IMR-90 (cell line): Measurements from ENCODE around the gene ELOB. TPM values are rescaled to one million over a fixed set of nuclear protein-coding genes. Genes with fewer than 3 reads are reported as not detected.

Experiments
- ATAC-seq: fragments of 200-7000 bp; cut with Tn5 transposase; 2 replicates; pipeline ENCODE4 v1.9.1; 2020; ENCODE audit warnings: low read depth, mild to moderate bottlenecking, moderate library complexity
- BruUV-seq: library from RNA; stranded (reverse); fragments of 400-500 nt; replicated peaks from 2 replicates; lab custom pipeline; 2021; lab: Mats Ljungman, UMichigan
- CTCF ChIA-PET: fragments of 300-600 bp; formaldehyde crosslinking; extraction: SDS; loops from one replicate; lab custom pipeline; 2021; ENCODE audit warnings: antibody characterized with exemption; lab: Yijun Ruan, JAX
- POLR2A ChIA-PET: fragments of 300-600 bp; sonication (Branson Sonifier 250); formaldehyde crosslinking; loops from one replicate; lab custom pipeline; 2022; ENCODE audit warnings: antibody characterized with exemption; ENCODE audit not compliant: unreplicated experiment; lab: Charles Lee
- DNase-seq: peaks from one replicate; pipeline ENCODE4 v3.0.0; 2013
- H2AFZ ChIP-seq: replicated peaks from 2 replicates; pipeline ENCODE3; 2013; ENCODE audit warnings: low read length, mild to moderate bottlenecking; ENCODE audit not compliant: poor library complexity
- H2AK5ac ChIP-seq: 2 replicates; pipeline ENCODE4 v1.6.1; 2013; ENCODE audit warnings: low read depth, low read length, inconsistent platforms
- H2AK9ac ChIP-seq: replicated peaks from 2 replicates; pipeline ENCODE3; 2013; ENCODE audit warnings: mild to moderate bottlenecking, low read depth, low read length, moderate library complexity; ENCODE audit not compliant: poor library complexity
- H2BK120ac ChIP-seq: 2 replicates; pipeline ENCODE4 v1.6.1; 2013; ENCODE audit warnings: low read depth, low read length, inconsistent platforms
- H2BK15ac ChIP-seq: 3 replicates; pipeline ENCODE4 v1.6.1; 2013; ENCODE audit warnings: low read depth, low read length, inconsistent platforms
- H2BK20ac ChIP-seq: 2 replicates; pipeline ENCODE4 v1.6.1; 2013; ENCODE audit warnings: low read depth, mild to moderate bottlenecking, inconsistent platforms, low read length, moderate library complexity
- H2BK5ac ChIP-seq: 2 replicates; pipeline ENCODE4 v1.6.1; 2013; ENCODE audit warnings: mild to moderate bottlenecking, low read depth, low read length, inconsistent platforms; ENCODE audit not compliant: poor library complexity, severe bottlenecking
- H3K14ac ChIP-seq: replicated peaks from 2 replicates; pipeline ENCODE4 v1.6.1; 2013; ENCODE audit warnings: low read depth, low read length, inconsistent platforms
- H3K18ac ChIP-seq: 2 replicates; pipeline ENCODE4 v1.6.1; 2013; ENCODE audit warnings: low read depth, low read length, control low read depth
- H3K23ac ChIP-seq: 2 replicates; pipeline ENCODE4 v1.6.1; 2013; ENCODE audit warnings: low read depth, low read length, inconsistent platforms
- H3K27ac ChIP-seq: 2 replicates; pipeline ENCODE4 v1.5.1; 2013; ENCODE audit warnings: mild to moderate bottlenecking, control low read depth, low read length; ENCODE audit not compliant: insufficient read depth
- H3K27me3 ChIP-seq: 2 replicates; pipeline ENCODE4 v1.6.1; 2013; ENCODE audit warnings: low read length; ENCODE audit not compliant: control insufficient read depth, insufficient read depth
- H3K36me3 ChIP-seq: 2 replicates; pipeline ENCODE4 v1.6.1; 2013; ENCODE audit warnings: low read length, mixed read lengths; ENCODE audit not compliant: control insufficient read depth, insufficient read depth
- H3K4ac ChIP-seq: 2 replicates; pipeline ENCODE4 v1.6.1; 2013; ENCODE audit warnings: low read depth, low read length, inconsistent platforms
- H3K4me1 ChIP-seq: 2 replicates; pipeline ENCODE4 v1.6.1; 2013; ENCODE audit warnings: low read length, mixed read lengths; ENCODE audit not compliant: control insufficient read depth, insufficient read depth
- H3K4me2 ChIP-seq: 2 replicates; pipeline ENCODE4 v1.6.1; 2013; ENCODE audit warnings: low read depth, mild to moderate bottlenecking, control low read depth, low read length, moderate library complexity
- H3K4me3 ChIP-seq: 2 replicates; pipeline ENCODE4 v1.5.1; 2013; ENCODE audit warnings: low read depth, mild to moderate bottlenecking, control low read depth, low read length, moderate library complexity; ENCODE audit not compliant: insufficient read depth
- H3K56ac ChIP-seq: 2 replicates; pipeline ENCODE4 v1.6.1; 2013; ENCODE audit warnings: low read length, inconsistent platforms; ENCODE audit not compliant: insufficient read depth; ENCODE audit errors: extremely low read depth
- H3K79me1 ChIP-seq, 2 experiments: 2 replicates each; pipeline ENCODE4 v1.6.1; 2013; ENCODE audit warnings: low read length in 2 of 2, inconsistent platforms in 1 of 2, low read depth in 1 of 2
- H3K9ac ChIP-seq: 2 replicates; pipeline ENCODE4 v1.6.1; 2013; ENCODE audit warnings: low read depth, low read length, control low read depth
- H3K9me1 ChIP-seq: 2 replicates; pipeline ENCODE4 v1.6.1; 2013; ENCODE audit warnings: low read length, inconsistent platforms; ENCODE audit not compliant: insufficient read depth
- H3K9me3 ChIP-seq: 2 replicates; pipeline ENCODE4 v1.6.1; 2013; ENCODE audit warnings: low read length; ENCODE audit not compliant: control insufficient read depth, insufficient read depth
- H4K20me1 ChIP-seq: 2 replicates; pipeline ENCODE4 v1.6.1; 2013; ENCODE audit warnings: low read length, inconsistent platforms; ENCODE audit not compliant: insufficient read depth
- H4K5ac ChIP-seq: 2 replicates; pipeline ENCODE4 v1.6.1; 2013; ENCODE audit warnings: mild to moderate bottlenecking, low read depth, low read length, control low read depth
- H4K8ac ChIP-seq, 2 experiments: 2 replicates each; pipeline ENCODE4 v1.6.1; 2013; ENCODE audit warnings: low read depth in 2 of 2, low read length in 2 of 2, control low read depth in 1 of 2, inconsistent platforms in 1 of 2
- H4K91ac ChIP-seq: 2 replicates; pipeline ENCODE4 v1.6.1; 2013; ENCODE audit warnings: low read depth, low read length, inconsistent platforms; ENCODE audit not compliant: insufficient read depth
- BHLHE40 ChIP-seq: fragments of 150-350 bp; IDR thresholded peaks from 2 replicates; pipeline ENCODE4 v1.6.1; 2016; ENCODE audit warnings: mild to moderate bottlenecking, low read depth, low read length
- CEBPB ChIP-seq: IDR thresholded peaks from 2 replicates; pipeline ENCODE4 v1.6.1; 2012; ENCODE audit warnings: low read depth, low read length, improper control_type of control experiment
- CTCF ChIP-seq: conservative IDR thresholded peaks from 2 replicates; pipeline ENCODE4 v1.5.1; 2012; ENCODE audit warnings: mild to moderate bottlenecking, low read depth, low read length, improper control_type of control experiment
- FOS ChIP-seq: fragments of 150-350 bp; IDR thresholded peaks from 2 replicates; pipeline ENCODE4 v1.6.1; 2016; ENCODE audit warnings: low read depth, low read length
- MAFK ChIP-seq: IDR thresholded peaks from 2 replicates; pipeline ENCODE4 v1.6.1; 2012; ENCODE audit warnings: low read depth, low read length, improper control_type of control experiment
- MXI1 ChIP-seq: IDR thresholded peaks from 2 replicates; pipeline ENCODE4 v1.6.1; 2012; ENCODE audit warnings: low read depth, mild to moderate bottlenecking, low read length, moderate library complexity, borderline replicate concordance
- RFX5 ChIP-seq: IDR thresholded peaks from 2 replicates; pipeline ENCODE4 v1.8.0; 2012; ENCODE audit warnings: low read depth, mild to moderate bottlenecking, low read length, moderate library complexity
- SMC3 ChIP-seq: fragments of 150-350 bp; IDR thresholded peaks from 2 replicates; pipeline ENCODE4 v1.6.1; 2016; ENCODE audit warnings: low read depth, mild to moderate bottlenecking, antibody characterized with exemption, low read length, moderate library complexity
- USF2 ChIP-seq: fragments of 150-350 bp; IDR thresholded peaks from 2 replicates; pipeline ENCODE4 v1.6.1; 2017; ENCODE audit warnings: mild to moderate bottlenecking, antibody characterized with exemption, low read length, low read depth
- WGBS, 2 experiments: methylation state at CpG; one replicate each; pipeline versions ENCODE4 v1.1.5 to v1.1.7; 2013; ENCODE audit warnings: missing lambda C conversion rate in 2 of 2; ENCODE audit not compliant: insufficient read length in 1 of 2; ENCODE audit errors: extremely low coverage in 2 of 2; 5-methylcytosine and 5-hydroxymethylcytosine counted together
- dilution Hi-C: fragments of 300-500 bp; cut with HindIII; formaldehyde crosslinking; loops from one replicate; pipeline ENCODE4 v1.14.3; 2018; ENCODE audit warnings: low sequenced_read_pairs; ENCODE audit not compliant: unreplicated experiment
- in situ Hi-C: fragments of 300-500 bp; cut with MboI; formaldehyde crosslinking; loops from 3 replicates; pipeline ENCODE4 v1.14.3; 2019; ENCODE audit warnings: low sequenced_read_pairs, inconsistent platforms, mixed read lengths
- intact Hi-C: fragments of 100-400 bp; cut with micrococcal nuclease; formaldehyde crosslinking; loops from 2 replicates; pipeline ENCODE4 v1.10.0; 2022
- polyA plus RNA-seq, 3 experiments: library from polyadenylated mRNA; depleted of rRNA; stranded (reverse); fragments of >200 nt; gene quantifications; 2 replicates each; pipeline ENCODE4 v1.2.3, GENCODE V29; 2012; ENCODE audit warnings: low replicate concordance in 1 of 3
- total RNA-seq: library from RNA; depleted of rRNA; stranded (reverse); fragments of >200 nt; gene quantifications from 2 replicates; pipeline ENCODE4 v1.2.3, GENCODE V29; 2012

ELOB gene
- total and polyA plus RNA-seq, 2 of the 4 experiments (the other 2 are of a cell fraction), result 442 to 5,859 TPM

DNA sequence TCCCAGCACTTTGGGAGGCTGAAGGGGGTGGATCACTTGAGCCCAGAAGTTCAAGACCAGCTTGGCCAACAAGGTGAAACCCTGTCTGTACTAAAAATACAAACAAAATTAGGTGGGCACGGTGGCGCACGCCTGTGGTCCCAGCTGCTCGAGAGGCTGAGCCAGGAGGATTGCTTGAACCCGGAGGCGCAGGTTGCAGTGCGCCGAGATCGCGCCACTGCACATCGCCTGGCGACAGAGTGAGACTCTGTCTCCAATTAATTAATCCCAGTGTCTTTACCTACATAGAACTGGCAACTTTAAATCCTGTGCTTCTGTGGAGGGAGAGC, 1.5 kb upstream of the ELOB start:
- peak overlapping the region; percentile 99; the same call in 1 of the 2 replicates for H3K23ac ChIP-seq
- peaks cover 16% of the 10 kb centered on the region for H3K36me3 ChIP-seq
- no peak for DNase-seq
- H2BK120ac ChIP-seq, result no peak overlapping the region
- H2AFZ ChIP-seq, result no peak overlapping the region
- H3K56ac ChIP-seq, result no peak overlapping the region
- no peak overlapping the region for H4K91ac ChIP-seq
- ChIA-PET POLR2A (no interaction called here), CTCF (no interaction called here)
- H4K8ac ChIP-seq, result peak overlapping the region in 1 of 2 experiments; percentile 99; a peak in 2 of 4 replicates
- peak overlapping the region; percentile 99; the same call in 1 of the 2 replicates for H3K4ac ChIP-seq
- H3K79me1 ChIP-seq, result peaks cover 16 to 56% of the 10 kb centered on the region in 2 experiments
- peak overlapping the region; percentile 68 for H2AK9ac ChIP-seq
- H2BK20ac ChIP-seq, result no peak overlapping the region
- H2BK15ac ChIP-seq, result no peak overlapping the region
- intact Hi-C loops (no loop called here), dilution Hi-C loops (no loop called here), in situ Hi-C loops (no loop called here)
- no peak for ATAC-seq
- no peak overlapping the region for H3K4me3 ChIP-seq
- H3K27ac ChIP-seq, result no peak overlapping the region
- no peak overlapping the region for H3K18ac ChIP-seq
- H2BK5ac ChIP-seq, result no peak overlapping the region
- peaks cover 4% of the 10 kb centered on the region for H3K4me1 ChIP-seq
- peaks cover 25% of the 10 kb centered on the region for H4K20me1 ChIP-seq
- H3K9ac ChIP-seq, result no peak overlapping the region
- peak overlapping the region; percentile 98; the same call in 1 of the 2 replicates for H2AK5ac ChIP-seq
- H3K9me3 ChIP-seq, result no peaks in the 10 kb centered on the region
- 100% methylated on average over 1 of the region's 12 CpGs; no CpG with 5 or more reads in 1 of the 2 experiments for WGBS, 2 experiments
- H3K27me3 ChIP-seq, result peaks cover 6% of the 10 kb centered on the region; the same call in 1 of the 2 replicates
- TF ChIP-seq CTCF, result no peak
- TF ChIP-seq BHLHE40, result no peak
- TF ChIP-seq CEBPB, result no peak
- no peak for TF ChIP-seq MXI1
- no peak for TF ChIP-seq FOS
- TF ChIP-seq RFX5, result no peak
- no peak for TF ChIP-seq MAFK
- no peak for TF ChIP-seq USF2
- no peak for TF ChIP-seq SMC3
- H4K5ac ChIP-seq, result no peak overlapping the region; the same call in 1 of the 2 replicates
- BruUV-seq, result no TSS peak
- H3K4me2 ChIP-seq, result no peak overlapping the region; the same call in 1 of the 2 replicates
- H3K9me1 ChIP-seq, result peaks cover 10% of the 10 kb centered on the region
- H3K14ac ChIP-seq, result no peak overlapping the region; the same call in 1 of the 2 replicates
